Neutrophil (primary cell): ENCODE measurements around the gene SDHAF1.

Source experiments
- H3K27ac ChIP-seq: fragments of 200-600 bp; sonication (generic); 2 replicates; pipeline ENCODE4 v1.5.1; 2016; ENCODE audit warnings: mild to moderate bottlenecking, moderate library complexity
- H3K27me3 ChIP-seq: fragments of 200-600 bp; sonication (generic); 2 replicates; pipeline ENCODE4 v1.6.0; 2016; ENCODE audit warnings: mild to moderate bottlenecking
- H3K36me3 ChIP-seq: fragments of 200-600 bp; sonication (generic); 2 replicates; pipeline ENCODE4 v1.5.1; 2017
- H3K4me1 ChIP-seq, 2 experiments: fragments of 200-600 bp in 1 of 2; sonication (generic) in 1 of 2; 1 replicate in 1 of 2; 2 replicates in 1 of 2; pipeline versions ENCODE4 v1.5.1 to v1.6.1; 2013 to 2016; ENCODE audit warnings: low read depth in 1 of 2, low read length in 1 of 2, mild to moderate bottlenecking in 1 of 2, moderate library complexity in 1 of 2; ENCODE audit not compliant: control insufficient read depth in 1 of 2, insufficient read depth in 1 of 2
- H3K4me3 ChIP-seq, 2 experiments: fragments of 200-600 bp in 1 of 2; sonication (generic) in 1 of 2; 1 replicate in 1 of 2; 2 replicates in 1 of 2; pipeline ENCODE4 v1.5.1; 2013 to 2016; ENCODE audit warnings: low read depth in 1 of 2, low read length in 1 of 2, mild to moderate bottlenecking in 1 of 2, moderate library complexity in 1 of 2
- H3K9me3 ChIP-seq: fragments of 200-600 bp; sonication (generic); 2 replicates; pipeline ENCODE4 v1.5.1; 2016
- CTCF ChIP-seq: fragments of 200-600 bp; sonication (generic); IDR thresholded peaks from 2 replicates; pipeline ENCODE4 v1.5.1; 2016; ENCODE audit warnings: antibody characterized with exemption

The SDHAF1 gene

GRCh38 chr19:35993923-35994598 is 927 bp upstream of the SDHAF1 start:
- no peak for TF ChIP-seq CTCF
- peaks cover 4% of the 10 kb centered on the region for H3K36me3 ChIP-seq
- H3K4me3 ChIP-seq: peak overlapping the region; percentile 87 to 90
- H3K27ac ChIP-seq: no peak overlapping the region
- H3K4me1 ChIP-seq: peaks cover 24 to 27% of the 10 kb centered on the region in 2 experiments
- H3K9me3 ChIP-seq: no peaks in the 10 kb centered on the region
- peaks cover 20% of the 10 kb centered on the region for H3K27me3 ChIP-seq

- Histone ChIP-seq H3K27ac (no peak overlapping the region), H3K4me1 (peaks cover 27 to 28% of the 10 kb centered on the region in 2 experiments)
Observed at GRCh38 chr19:35996777-35997176, 1.8 kb downstream of the SDHAF1 start.

GRCh38 chr19:36001605-36002004 is 6.6 kb downstream of the SDHAF1 start:
- Histone ChIP-seq H3K9me3 (no peaks in the 10 kb centered on the region), H3K27ac (no peak overlapping the region), H3K36me3 (peaks cover 14% of the 10 kb centered on the region), H3K4me1 (peaks cover 2 to 5% of the 10 kb centered on the region in 2 experiments), H3K27me3 (no peaks in the 10 kb centered on the region), H3K4me3 (no peak overlapping the region)
- no peak for TF ChIP-seq CTCF

More at GRCh38 chr19:35996777-35997176, 1.8 kb downstream of the SDHAF1 start:
- Histone ChIP-seq H3K9me3 (no peaks in the 10 kb centered on the region), H3K27me3 (peaks cover 9% of the 10 kb centered on the region), H3K36me3 (peaks cover 14% of the 10 kb centered on the region), H3K4me3 (no peak overlapping the region)
- TF ChIP-seq CTCF: no peak

GRCh38 chr19:36003284-36003683 is 8.3 kb downstream of the SDHAF1 start:
- H3K4me1 ChIP-seq: peaks cover 0 to 3% of the 10 kb centered on the region in 2 experiments
- H3K27me3 ChIP-seq: peaks cover 4% of the 10 kb centered on the region
- H3K36me3 ChIP-seq: peaks cover 10% of the 10 kb centered on the region
- H3K27ac ChIP-seq: no peak overlapping the region
- no peaks in the 10 kb centered on the region for H3K9me3 ChIP-seq
- TF ChIP-seq CTCF: no peak
- H3K4me3 ChIP-seq: no peak overlapping the region

GRCh38 chr19:36006955-36007354 is 12.0 kb downstream of the SDHAF1 start:
- H3K27ac ChIP-seq: no peak overlapping the region
- no peaks in the 10 kb centered on the region for H3K9me3 ChIP-seq
- peaks cover 0 to 6% of the 10 kb centered on the region in 2 experiments for H3K4me1 ChIP-seq
- TF ChIP-seq CTCF: no peak
- peaks cover 11% of the 10 kb centered on the region for H3K36me3 ChIP-seq
- H3K27me3 ChIP-seq: peaks cover 27% of the 10 kb centered on the region
- no peak overlapping the region for H3K4me3 ChIP-seq
